ENCODE measurements around the gene ARHGAP8. TPM values are rescaled to one million over a fixed set of nuclear protein-coding genes. Genes with fewer than 3 reads are reported as not detected.

Gene ARHGAP8
- total RNA-seq, 2 experiments from 2014 or later, result 5.7 to 6.3 TPM

DNA sequence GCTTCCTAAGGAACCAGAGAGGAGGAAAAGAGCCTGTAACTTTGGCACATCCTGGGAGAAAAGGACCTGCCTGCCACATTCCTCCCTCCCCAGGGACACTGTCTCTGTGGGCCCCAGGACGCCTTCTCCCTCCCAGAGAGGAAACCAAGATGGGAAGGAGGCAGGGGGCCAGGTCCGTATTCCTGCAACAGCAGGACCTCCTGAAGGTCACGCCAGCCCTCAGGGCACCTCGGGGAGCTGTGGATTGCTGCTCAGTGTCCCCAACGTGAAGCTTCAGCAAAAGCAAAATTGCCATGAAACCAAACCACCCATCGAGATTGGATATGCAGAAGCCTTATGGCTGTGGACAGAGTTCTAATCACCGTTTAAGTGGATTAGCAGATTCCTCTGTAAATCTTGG lies 86.7 kb downstream of the ARHGAP8 start:
- H3K9me3 ChIP-seq (ENCODE audit: control insufficient read depth in 1 of 2, insufficient read depth in 1 of 2, low read length in 2 of 2), result peaks cover 6 to 23% of the 10 kb centered on the region in 2 experiments
- TF ChIP-seq, protein P1, sequence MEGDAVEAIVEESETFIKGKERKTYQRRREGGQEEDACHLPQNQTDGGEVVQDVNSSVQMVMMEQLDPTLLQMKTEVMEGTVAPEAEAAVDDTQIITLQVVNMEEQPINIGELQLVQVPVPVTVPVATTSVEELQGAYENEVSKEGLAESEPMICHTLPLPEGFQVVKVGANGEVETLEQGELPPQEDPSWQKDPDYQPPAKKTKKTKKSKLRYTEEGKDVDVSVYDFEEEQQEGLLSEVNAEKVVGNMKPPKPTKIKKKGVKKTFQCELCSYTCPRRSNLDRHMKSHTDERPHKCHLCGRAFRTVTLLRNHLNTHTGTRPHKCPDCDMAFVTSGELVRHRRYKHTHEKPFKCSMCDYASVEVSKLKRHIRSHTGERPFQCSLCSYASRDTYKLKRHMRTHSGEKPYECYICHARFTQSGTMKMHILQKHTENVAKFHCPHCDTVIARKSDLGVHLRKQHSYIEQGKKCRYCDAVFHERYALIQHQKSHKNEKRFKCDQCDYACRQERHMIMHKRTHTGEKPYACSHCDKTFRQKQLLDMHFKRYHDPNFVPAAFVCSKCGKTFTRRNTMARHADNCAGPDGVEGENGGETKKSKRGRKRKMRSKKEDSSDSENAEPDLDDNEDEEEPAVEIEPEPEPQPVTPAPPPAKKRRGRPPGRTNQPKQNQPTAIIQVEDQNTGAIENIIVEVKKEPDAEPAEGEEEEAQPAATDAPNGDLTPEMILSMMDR (IDR thresholded peaks at IDR 0.05), result no peak
- Mint-ChIP-seq H3K27ac (no peak overlapping the region), H3K4me3 (no peak overlapping the region), H3K4me1 (ENCODE audit: low read depth) (no peaks in the 10 kb centered on the region), H3K36me3 (ENCODE audit: low read depth) (no peaks in the 10 kb centered on the region), H3K9me3 (peaks cover 5% of the 10 kb centered on the region), H3K27me3 (peaks cover 12% of the 10 kb centered on the region)
- no peak overlapping the region for H3K4me3 ChIP-seq (ENCODE audit: low read length)
- no peaks in the 10 kb centered on the region for H3K36me3 ChIP-seq (ENCODE audit: insufficient read depth, low read length)
- ChIA-PET POLR2A (no interaction called here), CTCF (no interaction called here)
- no peak overlapping the region for H3K27ac ChIP-seq (ENCODE audit: low read depth in 1 of 2, low read length in 2 of 2)
- H3K4me1 ChIP-seq (ENCODE audit: insufficient read depth, low read length), result no peaks in the 10 kb centered on the region
- peaks cover 0 to 2% of the 10 kb centered on the region in 2 experiments for H3K27me3 ChIP-seq (ENCODE audit: control insufficient read depth in 1 of 2, insufficient read depth in 2 of 2, low read length in 2 of 2)
- ATAC-seq (ENCODE audit: poor library complexity), result no peak
- no peak for DNase-seq
- intact Hi-C loops (cut with DNase I, micrococcal nuclease), result no loop called here

DNA sequence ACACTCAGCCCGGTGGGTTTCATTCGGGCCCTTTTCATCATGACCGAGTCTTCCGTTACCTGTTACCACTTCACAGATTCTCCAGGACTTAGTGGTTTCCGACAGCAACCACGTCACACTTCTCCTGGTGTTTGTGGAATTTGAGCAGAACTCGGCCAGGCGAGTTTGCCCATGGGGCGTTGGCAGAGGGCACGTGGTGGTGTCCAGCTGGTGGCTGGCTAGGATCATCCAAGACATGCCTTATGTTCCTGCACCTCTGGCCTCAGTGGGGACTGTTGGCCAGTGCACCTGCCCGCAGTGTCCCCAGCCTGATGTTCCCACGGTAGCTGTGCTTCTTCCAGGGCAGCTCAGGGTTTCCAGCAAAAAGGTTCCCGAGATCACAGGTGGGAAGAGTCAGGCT lies 87.3 kb downstream of the ARHGAP8 start:
- Histone ChIP-seq H3K9me3 (ENCODE audit: control insufficient read depth in 1 of 2, insufficient read depth in 1 of 2, low read length in 2 of 2) (peaks cover 5 to 30% of the 10 kb centered on the region in 2 experiments), H3K27me3 (ENCODE audit: control insufficient read depth in 1 of 2, insufficient read depth in 2 of 2, low read length in 2 of 2) (peaks cover 0 to 2% of the 10 kb centered on the region in 2 experiments), H3K4me1 (ENCODE audit: insufficient read depth, low read length) (no peaks in the 10 kb centered on the region), H3K27ac (ENCODE audit: low read depth in 1 of 2, low read length in 2 of 2) (no peak overlapping the region), H3K36me3 (ENCODE audit: insufficient read depth, low read length) (no peaks in the 10 kb centered on the region), H3K4me3 (ENCODE audit: low read length) (no peak overlapping the region)
- ChIA-PET POLR2A (no interaction called here), CTCF (interaction anchor here (0.8 kb wide), 1 partner anchor 8 kb away, joined by 3 read pairs; no protein-coding TSS in a partner anchor)
- no peak for DNase-seq
- Mint-ChIP-seq H3K36me3 (ENCODE audit: low read depth) (no peaks in the 10 kb centered on the region), H3K9me3 (peaks cover 4% of the 10 kb centered on the region), H3K4me1 (ENCODE audit: low read depth) (no peaks in the 10 kb centered on the region), H3K27ac (no peak overlapping the region), H3K4me3 (no peak overlapping the region), H3K27me3 (peaks cover 12% of the 10 kb centered on the region)
- intact Hi-C loops (cut with DNase I, micrococcal nuclease), result no loop called here
- TF ChIP-seq, protein P1 (IDR thresholded peaks at IDR 0.05), result no peak
- ATAC-seq (ENCODE audit: poor library complexity), result no peak

DNA sequence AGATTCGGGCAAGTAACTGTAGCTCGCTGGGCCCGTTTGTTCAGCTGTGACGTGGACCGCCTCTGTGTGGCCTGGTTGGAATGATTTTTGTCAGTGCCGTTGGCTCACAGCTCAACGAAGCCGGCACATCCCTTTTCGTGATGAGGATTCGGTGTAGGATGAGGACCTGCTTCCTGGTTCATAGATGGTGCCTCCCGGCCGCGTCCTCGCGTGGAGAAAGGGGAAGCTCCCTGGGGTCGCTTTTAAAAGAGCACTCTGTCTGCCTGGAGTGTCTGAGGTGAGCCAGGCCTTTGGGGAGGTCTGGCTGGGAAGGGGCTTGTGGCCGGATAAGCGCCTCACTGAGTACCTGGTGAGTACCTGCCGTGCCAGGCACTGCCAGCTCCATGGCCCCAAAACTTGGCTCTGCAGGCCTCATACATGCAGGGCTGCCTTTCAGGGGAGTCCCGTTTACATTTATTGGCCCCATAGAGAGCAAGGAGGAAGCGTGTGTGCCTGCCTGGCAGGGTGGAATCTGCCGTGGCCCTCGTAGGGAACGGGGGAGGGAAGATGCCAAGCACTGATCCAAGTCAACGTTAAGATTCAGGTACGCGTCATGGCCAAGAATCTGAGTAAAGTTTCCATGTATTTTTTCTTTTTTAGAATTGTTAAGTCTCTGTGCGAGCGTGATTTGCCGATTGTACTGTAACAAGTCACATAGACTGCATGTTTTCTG lies 88.4 kb downstream of the ARHGAP8 start:
- intact Hi-C loops (cut with DNase I, micrococcal nuclease), result no loop called here
- no peaks in the 10 kb centered on the region for H3K36me3 ChIP-seq (ENCODE audit: insufficient read depth, low read length)
- ChIA-PET CTCF (interaction anchor here (0.8 kb wide), 1 partner anchor 9 kb away, joined by 3 read pairs; no protein-coding TSS in a partner anchor), POLR2A (no interaction called here)
- Mint-ChIP-seq H3K4me3 (no peak overlapping the region), H3K36me3 (ENCODE audit: low read depth) (no peaks in the 10 kb centered on the region), H3K27ac (no peak overlapping the region), H3K4me1 (ENCODE audit: low read depth) (no peaks in the 10 kb centered on the region), H3K27me3 (peaks cover 11% of the 10 kb centered on the region), H3K9me3 (no peaks in the 10 kb centered on the region)
- H3K4me1 ChIP-seq (ENCODE audit: insufficient read depth, low read length), result no peaks in the 10 kb centered on the region
- peaks cover 13 to 33% of the 10 kb centered on the region in 2 experiments for H3K9me3 ChIP-seq (ENCODE audit: control insufficient read depth in 1 of 2, insufficient read depth in 1 of 2, low read length in 2 of 2)
- H3K27ac ChIP-seq (ENCODE audit: low read depth in 1 of 2, low read length in 2 of 2), result no peak overlapping the region
- H3K27me3 ChIP-seq (ENCODE audit: control insufficient read depth in 1 of 2, insufficient read depth in 2 of 2, low read length in 2 of 2), result peaks cover 0 to 2% of the 10 kb centered on the region in 2 experiments
- TF ChIP-seq, protein P1 (IDR thresholded peaks at IDR 0.05), result no peak
- no peak overlapping the region for H3K4me3 ChIP-seq (ENCODE audit: low read length)
- ATAC-seq (ENCODE audit: poor library complexity) (no peak), DNase-seq (no peak)
